ENCODE measurements around the gene OR10G3. TPM values are rescaled to one million over a fixed set of nuclear protein-coding genes. Genes with fewer than 3 reads are reported as not detected.

The OR10G3 gene
- total RNA-seq, 1 experiment from 2014 or later: not detected

DNA sequence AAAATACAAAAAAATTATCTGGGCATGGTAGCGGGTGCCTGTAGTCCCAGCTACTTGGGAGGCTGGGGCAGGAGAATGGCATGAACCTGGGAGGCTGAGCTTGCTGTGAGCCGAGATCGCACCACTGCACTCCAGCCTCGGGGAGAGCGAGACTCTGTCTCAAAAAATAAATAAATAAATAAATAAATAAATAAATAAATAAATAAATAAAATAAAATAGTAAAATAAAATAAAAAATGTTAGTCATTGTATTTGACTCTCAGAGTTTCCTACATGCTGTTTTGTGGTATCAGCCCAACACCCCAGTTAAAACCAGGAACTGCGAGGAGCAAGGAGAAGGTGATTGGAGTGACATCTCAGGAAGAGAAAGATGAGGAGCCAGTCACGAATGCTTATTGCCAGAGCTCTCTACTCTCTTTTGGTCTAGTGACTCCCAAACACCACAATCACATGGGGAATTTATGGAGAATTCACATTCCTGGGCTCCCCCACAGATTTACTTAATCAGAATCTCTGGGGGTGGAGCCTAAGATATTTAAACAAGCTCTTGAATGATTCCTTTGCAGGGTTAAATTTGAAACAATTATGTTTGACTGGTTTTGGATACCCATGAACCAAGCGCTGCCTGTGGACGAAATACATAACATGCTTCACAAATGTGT is 38.3 kb downstream of the OR10G3 start:
- CTCF ChIA-PET: interaction anchor here (0.6 kb wide), 1 partner anchor 42 kb away, joined by 5 read pairs; no protein-coding TSS in a partner anchor
- Histone ChIP-seq H3K27ac (ENCODE audit: low read length) (no peak overlapping the region), H3K4me1 (ENCODE audit: control insufficient read depth, insufficient read depth, low read length) (peaks cover 3% of the 10 kb centered on the region; the same call in 1 of the 2 replicates), H3K36me3 (ENCODE audit: control insufficient read depth, insufficient read depth, low read length) (no peaks in the 10 kb centered on the region), H3K27me3 (ENCODE audit: control insufficient read depth, insufficient read depth, low read length) (no peaks in the 10 kb centered on the region; the same call in none of the 2 replicates), H3K4me3 (ENCODE audit: low read depth in 2 of 2, low read length in 2 of 2) (no peak overlapping the region), H3K9me3 (ENCODE audit: control insufficient read depth, insufficient read depth, low read depth, low read length) (no peaks in the 10 kb centered on the region)
- TF ChIP-seq, protein P1, sequence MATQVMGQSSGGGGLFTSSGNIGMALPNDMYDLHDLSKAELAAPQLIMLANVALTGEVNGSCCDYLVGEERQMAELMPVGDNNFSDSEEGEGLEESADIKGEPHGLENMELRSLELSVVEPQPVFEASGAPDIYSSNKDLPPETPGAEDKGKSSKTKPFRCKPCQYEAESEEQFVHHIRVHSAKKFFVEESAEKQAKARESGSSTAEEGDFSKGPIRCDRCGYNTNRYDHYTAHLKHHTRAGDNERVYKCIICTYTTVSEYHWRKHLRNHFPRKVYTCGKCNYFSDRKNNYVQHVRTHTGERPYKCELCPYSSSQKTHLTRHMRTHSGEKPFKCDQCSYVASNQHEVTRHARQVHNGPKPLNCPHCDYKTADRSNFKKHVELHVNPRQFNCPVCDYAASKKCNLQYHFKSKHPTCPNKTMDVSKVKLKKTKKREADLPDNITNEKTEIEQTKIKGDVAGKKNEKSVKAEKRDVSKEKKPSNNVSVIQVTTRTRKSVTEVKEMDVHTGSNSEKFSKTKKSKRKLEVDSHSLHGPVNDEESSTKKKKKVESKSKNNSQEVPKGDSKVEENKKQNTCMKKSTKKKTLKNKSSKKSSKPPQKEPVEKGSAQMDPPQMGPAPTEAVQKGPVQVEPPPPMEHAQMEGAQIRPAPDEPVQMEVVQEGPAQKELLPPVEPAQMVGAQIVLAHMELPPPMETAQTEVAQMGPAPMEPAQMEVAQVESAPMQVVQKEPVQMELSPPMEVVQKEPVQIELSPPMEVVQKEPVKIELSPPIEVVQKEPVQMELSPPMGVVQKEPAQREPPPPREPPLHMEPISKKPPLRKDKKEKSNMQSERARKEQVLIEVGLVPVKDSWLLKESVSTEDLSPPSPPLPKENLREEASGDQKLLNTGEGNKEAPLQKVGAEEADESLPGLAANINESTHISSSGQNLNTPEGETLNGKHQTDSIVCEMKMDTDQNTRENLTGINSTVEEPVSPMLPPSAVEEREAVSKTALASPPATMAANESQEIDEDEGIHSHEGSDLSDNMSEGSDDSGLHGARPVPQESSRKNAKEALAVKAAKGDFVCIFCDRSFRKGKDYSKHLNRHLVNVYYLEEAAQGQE (IDR thresholded peaks at IDR 0.05; ENCODE audit: insufficient read depth in 1 of 2, low read depth in 2 of 2, low read length in 1 of 2): no peak
- TF ChIP-seq POLR2AphosphoS5 (IDR thresholded peaks at IDR 0.05; ENCODE audit: low read depth, low read length): no peak
- TF ChIP-seq TCF7L2 (IDR thresholded peaks at IDR 0.05; ENCODE audit: low read depth, low read length): no peak
- TF ChIP-seq, protein P2, sequence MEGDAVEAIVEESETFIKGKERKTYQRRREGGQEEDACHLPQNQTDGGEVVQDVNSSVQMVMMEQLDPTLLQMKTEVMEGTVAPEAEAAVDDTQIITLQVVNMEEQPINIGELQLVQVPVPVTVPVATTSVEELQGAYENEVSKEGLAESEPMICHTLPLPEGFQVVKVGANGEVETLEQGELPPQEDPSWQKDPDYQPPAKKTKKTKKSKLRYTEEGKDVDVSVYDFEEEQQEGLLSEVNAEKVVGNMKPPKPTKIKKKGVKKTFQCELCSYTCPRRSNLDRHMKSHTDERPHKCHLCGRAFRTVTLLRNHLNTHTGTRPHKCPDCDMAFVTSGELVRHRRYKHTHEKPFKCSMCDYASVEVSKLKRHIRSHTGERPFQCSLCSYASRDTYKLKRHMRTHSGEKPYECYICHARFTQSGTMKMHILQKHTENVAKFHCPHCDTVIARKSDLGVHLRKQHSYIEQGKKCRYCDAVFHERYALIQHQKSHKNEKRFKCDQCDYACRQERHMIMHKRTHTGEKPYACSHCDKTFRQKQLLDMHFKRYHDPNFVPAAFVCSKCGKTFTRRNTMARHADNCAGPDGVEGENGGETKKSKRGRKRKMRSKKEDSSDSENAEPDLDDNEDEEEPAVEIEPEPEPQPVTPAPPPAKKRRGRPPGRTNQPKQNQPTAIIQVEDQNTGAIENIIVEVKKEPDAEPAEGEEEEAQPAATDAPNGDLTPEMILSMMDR (IDR thresholded peaks at IDR 0.05): no peak
- TF ChIP-seq SIN3A (IDR thresholded peaks at IDR 0.05; ENCODE audit: borderline replicate concordance, insufficient read depth, low read depth, low read length): no peak
- no TSS peak for BruUV-seq (replicated peaks)
- intact Hi-C loops (cut with micrococcal nuclease; ENCODE audit: unreplicated experiment): no loop called here
- no peak for DNase-seq (ENCODE audit: low read depth, low spot score)
- no peak for ATAC-seq
- in situ Hi-C loops (cut with HindIII; ENCODE audit: low pct_unique_long_range_greater_than_20kb, low sequenced_read_pairs): no loop called here
- POLR2A ChIA-PET: interaction anchor here (0.5 kb wide), 1 partner anchor 13 kb away, joined by 14 read pairs; no protein-coding TSS in a partner anchor

- in situ Hi-C loops (cut with HindIII; ENCODE audit: low pct_unique_long_range_greater_than_20kb, low sequenced_read_pairs): no loop called here
- intact Hi-C loops (cut with micrococcal nuclease; ENCODE audit: unreplicated experiment): no loop called here
- no peak overlapping the region for H3K27ac ChIP-seq (ENCODE audit: low read length)
Measured at GRCh38 chr14:21539189-21539940, 40.5 kb downstream of the OR10G3 start.

More at GRCh38 chr14:21539189-21539940, 40.5 kb downstream of the OR10G3 start:
- Histone ChIP-seq H3K4me1 (ENCODE audit: control insufficient read depth, insufficient read depth, low read length) (peaks cover 3% of the 10 kb centered on the region; the same call in 1 of the 2 replicates), H3K27me3 (ENCODE audit: control insufficient read depth, insufficient read depth, low read length) (peaks cover 4% of the 10 kb centered on the region), H3K9me3 (ENCODE audit: control insufficient read depth, insufficient read depth, low read depth, low read length) (no peaks in the 10 kb centered on the region), H3K36me3 (ENCODE audit: control insufficient read depth, insufficient read depth, low read length) (no peaks in the 10 kb centered on the region), H3K4me3 (ENCODE audit: low read depth in 2 of 2, low read length in 2 of 2) (no peak overlapping the region)
- TF ChIP-seq SIN3A (IDR thresholded peaks at IDR 0.05; ENCODE audit: borderline replicate concordance, insufficient read depth, low read depth, low read length): no peak
- TF ChIP-seq, protein P1 (IDR thresholded peaks at IDR 0.05; ENCODE audit: insufficient read depth in 1 of 2, low read depth in 2 of 2, low read length in 1 of 2): no peak
- TF ChIP-seq POLR2AphosphoS5 (IDR thresholded peaks at IDR 0.05; ENCODE audit: low read depth, low read length): no peak
- TF ChIP-seq, protein P2 (IDR thresholded peaks at IDR 0.05): no peak
- TF ChIP-seq TCF7L2 (IDR thresholded peaks at IDR 0.05; ENCODE audit: low read depth, low read length): no peak
- ChIA-PET POLR2A (no interaction called here), CTCF (no interaction called here)
- BruUV-seq (replicated peaks): no TSS peak
- no peak for ATAC-seq
- DNase-seq (ENCODE audit: low read depth, low spot score): no peak

All from Panc1 (cell line).